Mammary microvascular endothelial cell (primary cell): ENCODE data around the gene KLHDC3. TPM values are rescaled to one million over a fixed set of nuclear protein-coding genes. Genes with fewer than 3 reads are reported as not detected.

Experiments used
- total RNA-seq: library from RNA; depleted of rRNA; stranded (reverse); fragments of >200 nt; gene quantifications from 2 replicates; pipeline ENCODE4 v1.2.3, GENCODE V29; 2015

The KLHDC3 gene
- 78.0 and 86.2 TPM in 2 replicates for total RNA-seq

GRCh38 chr6:43013843-43014433, at the start of gene KLHDC3, which contains the start of gene MEA1:
TSS of gene KLHDC3 (plus strand) at chr6:43014249. CDS start at chr6:43017193, 2,944 bp downstream.
TSS of gene MEA1 (minus strand) at chr6:43013946. CDS start at chr6:43013813, 133 bp downstream.

GRCh38 chr6:42978839-42979522, 35.1 kb upstream of the KLHDC3 start, which contains the start of gene PEX6:
TSS of gene PEX6 (minus strand) at chr6:42979181. CDS start at chr6:42979150, 31 bp downstream.

GRCh38 chr6:42984001-42984923, 29.8 kb upstream of the KLHDC3 start, which contains the start of gene PPP2R5D:
TSS of gene PPP2R5D (plus strand) at chr6:42984570. CDS start at chr6:42984678, 108 bp downstream.

GRCh38 chr6:43021270-43022047, 7.4 kb downstream of the KLHDC3 start, which contains the start of gene RRP36:
TSS of gene RRP36 (plus strand) at chr6:43021623. CDS start at chr6:43021655, 32 bp downstream.

GRCh38 chr6:43053545-43054205, 39.6 kb downstream of the KLHDC3 start, which contains the start of gene CUL7:
TSS of gene CUL7 (minus strand) at chr6:43053851. CDS start at chr6:43052788, 1,063 bp downstream.

GRCh38 chr6:43059168-43060033, 45.4 kb downstream of the KLHDC3 start, which contains the start of the genes KLC4 and MRPL2:
TSS of gene KLC4 (plus strand) at chr6:43059631. CDS start at chr6:43061336, 1,705 bp downstream.
TSS of gene MRPL2 (minus strand) at chr6:43059434. CDS start at chr6:43059381, 53 bp downstream.

Other genes with a start within 250 kb of the KLHDC3 start
- gene BICRAL, start 232.2 kb upstream of the KLHDC3 start, total RNA-seq, result 2.7 and 3.6 TPM in 2 replicates
- 136 and 160 TPM in 2 replicates for gene RPL7L1, start 134.6 kb upstream of the KLHDC3 start, total RNA-seq
- gene PTCRA, start 98.2 kb upstream of the KLHDC3 start, total RNA-seq, result 5.4 TPM in 1 of 2 replicates, not detected in the other
- 48.6 and 49.2 TPM in 2 replicates for gene CNPY3, start 84.8 kb upstream of the KLHDC3 start, total RNA-seq
- 0.20 TPM in 1 of 2 replicates, not detected in the other for gene GNMT, start 53.5 kb upstream of the KLHDC3 start, total RNA-seq
- 6.8 and 7.2 TPM in 2 replicates for gene PEX6, start 35.1 kb upstream of the KLHDC3 start, total RNA-seq
- 53.6 and 60.5 TPM in 2 replicates for gene PPP2R5D, start 29.7 kb upstream of the KLHDC3 start, total RNA-seq
- 83.0 and 84.1 TPM in 2 replicates for gene MEA1, start 303 bp upstream of the KLHDC3 start, total RNA-seq
- 126 and 138 TPM in 2 replicates for gene RRP36, start 7.4 kb downstream of the KLHDC3 start, total RNA-seq
- gene CUL7, start 39.6 kb downstream of the KLHDC3 start, total RNA-seq, result 10.2 and 13.2 TPM in 2 replicates
- gene MRPL2, start 45.2 kb downstream of the KLHDC3 start, total RNA-seq, result 21.7 and 30.6 TPM in 2 replicates
- 7.0 and 8.6 TPM in 2 replicates for gene KLC4, start 45.4 kb downstream of the KLHDC3 start, total RNA-seq
- 25.8 and 27.7 TPM in 2 replicates for gene PTK7, start 62.1 kb downstream of the KLHDC3 start, total RNA-seq
- gene SRF, start 157.0 kb downstream of the KLHDC3 start, total RNA-seq, result 25.3 and 26.9 TPM in 2 replicates
- 15.3 and 16.2 TPM in 2 replicates for gene CUL9, start 167.9 kb downstream of the KLHDC3 start, total RNA-seq
- gene DNPH1, start 215.2 kb downstream of the KLHDC3 start, total RNA-seq, result 96.9 and 164 TPM in 2 replicates
- not detected in 2 replicates for gene TTBK1, start 229.2 kb downstream of the KLHDC3 start, total RNA-seq